HL-60 (cell line): ENCODE results near the gene SBK2.
"Not testable (repeated sequence)": the region's sequence is repeated elsewhere in the genome, so short reads cannot be mapped to it uniquely, and the experiment has no call there.

Experiments
- GABPA ChIP-seq: IDR thresholded peaks from 2 replicates; pipeline ENCODE4 v1.6.1; 2012; ENCODE audit warnings: low read depth
- POLR2AphosphoS5 ChIP-seq: IDR thresholded peaks from 2 replicates; pipeline ENCODE4 v1.6.1; 2012; ENCODE audit warnings: low read depth
- TF ChIP-seq, protein P1 (sequence below): IDR thresholded peaks from one replicate; pipeline ENCODE4 v1.5.1; 2011; ENCODE audit warnings: low read length, control low read depth, inconsistent platforms; ENCODE audit not compliant: insufficient read depth
- TF ChIP-seq, protein P2 (sequence below): IDR thresholded peaks from 2 replicates; pipeline ENCODE4 v1.6.1; 2012; ENCODE audit warnings: low read depth; ENCODE audit not compliant: insufficient replicate concordance

DNA sequence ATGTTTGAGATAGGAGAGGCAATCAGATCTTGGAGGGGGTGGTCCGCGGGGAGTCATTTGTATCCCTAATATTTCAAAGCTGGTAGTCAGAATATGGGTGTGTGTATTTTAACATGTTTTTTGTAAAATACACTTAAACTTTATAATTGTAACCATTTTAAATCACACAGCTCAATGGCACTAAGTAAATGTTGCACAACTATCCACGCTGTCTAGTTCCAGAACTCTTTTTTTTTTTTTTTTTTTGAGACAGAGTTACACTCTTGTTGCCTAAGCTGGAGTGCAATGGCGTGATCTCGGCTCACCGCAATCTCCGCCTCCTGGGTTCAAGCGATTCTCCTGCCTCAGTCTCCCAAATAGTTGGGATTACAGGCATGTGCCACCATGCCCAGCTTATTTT lies 47.0 kb upstream of the SBK2 start:
- TF ChIP-seq, protein P1, sequence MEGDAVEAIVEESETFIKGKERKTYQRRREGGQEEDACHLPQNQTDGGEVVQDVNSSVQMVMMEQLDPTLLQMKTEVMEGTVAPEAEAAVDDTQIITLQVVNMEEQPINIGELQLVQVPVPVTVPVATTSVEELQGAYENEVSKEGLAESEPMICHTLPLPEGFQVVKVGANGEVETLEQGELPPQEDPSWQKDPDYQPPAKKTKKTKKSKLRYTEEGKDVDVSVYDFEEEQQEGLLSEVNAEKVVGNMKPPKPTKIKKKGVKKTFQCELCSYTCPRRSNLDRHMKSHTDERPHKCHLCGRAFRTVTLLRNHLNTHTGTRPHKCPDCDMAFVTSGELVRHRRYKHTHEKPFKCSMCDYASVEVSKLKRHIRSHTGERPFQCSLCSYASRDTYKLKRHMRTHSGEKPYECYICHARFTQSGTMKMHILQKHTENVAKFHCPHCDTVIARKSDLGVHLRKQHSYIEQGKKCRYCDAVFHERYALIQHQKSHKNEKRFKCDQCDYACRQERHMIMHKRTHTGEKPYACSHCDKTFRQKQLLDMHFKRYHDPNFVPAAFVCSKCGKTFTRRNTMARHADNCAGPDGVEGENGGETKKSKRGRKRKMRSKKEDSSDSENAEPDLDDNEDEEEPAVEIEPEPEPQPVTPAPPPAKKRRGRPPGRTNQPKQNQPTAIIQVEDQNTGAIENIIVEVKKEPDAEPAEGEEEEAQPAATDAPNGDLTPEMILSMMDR, result not testable (repeated sequence)
- not testable (repeated sequence) for TF ChIP-seq POLR2AphosphoS5, GABPA
- TF ChIP-seq, protein P2, sequence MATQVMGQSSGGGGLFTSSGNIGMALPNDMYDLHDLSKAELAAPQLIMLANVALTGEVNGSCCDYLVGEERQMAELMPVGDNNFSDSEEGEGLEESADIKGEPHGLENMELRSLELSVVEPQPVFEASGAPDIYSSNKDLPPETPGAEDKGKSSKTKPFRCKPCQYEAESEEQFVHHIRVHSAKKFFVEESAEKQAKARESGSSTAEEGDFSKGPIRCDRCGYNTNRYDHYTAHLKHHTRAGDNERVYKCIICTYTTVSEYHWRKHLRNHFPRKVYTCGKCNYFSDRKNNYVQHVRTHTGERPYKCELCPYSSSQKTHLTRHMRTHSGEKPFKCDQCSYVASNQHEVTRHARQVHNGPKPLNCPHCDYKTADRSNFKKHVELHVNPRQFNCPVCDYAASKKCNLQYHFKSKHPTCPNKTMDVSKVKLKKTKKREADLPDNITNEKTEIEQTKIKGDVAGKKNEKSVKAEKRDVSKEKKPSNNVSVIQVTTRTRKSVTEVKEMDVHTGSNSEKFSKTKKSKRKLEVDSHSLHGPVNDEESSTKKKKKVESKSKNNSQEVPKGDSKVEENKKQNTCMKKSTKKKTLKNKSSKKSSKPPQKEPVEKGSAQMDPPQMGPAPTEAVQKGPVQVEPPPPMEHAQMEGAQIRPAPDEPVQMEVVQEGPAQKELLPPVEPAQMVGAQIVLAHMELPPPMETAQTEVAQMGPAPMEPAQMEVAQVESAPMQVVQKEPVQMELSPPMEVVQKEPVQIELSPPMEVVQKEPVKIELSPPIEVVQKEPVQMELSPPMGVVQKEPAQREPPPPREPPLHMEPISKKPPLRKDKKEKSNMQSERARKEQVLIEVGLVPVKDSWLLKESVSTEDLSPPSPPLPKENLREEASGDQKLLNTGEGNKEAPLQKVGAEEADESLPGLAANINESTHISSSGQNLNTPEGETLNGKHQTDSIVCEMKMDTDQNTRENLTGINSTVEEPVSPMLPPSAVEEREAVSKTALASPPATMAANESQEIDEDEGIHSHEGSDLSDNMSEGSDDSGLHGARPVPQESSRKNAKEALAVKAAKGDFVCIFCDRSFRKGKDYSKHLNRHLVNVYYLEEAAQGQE, result not testable (repeated sequence)
